ENCODE data around the gene DGKG.

Gene DGKG

DNA sequence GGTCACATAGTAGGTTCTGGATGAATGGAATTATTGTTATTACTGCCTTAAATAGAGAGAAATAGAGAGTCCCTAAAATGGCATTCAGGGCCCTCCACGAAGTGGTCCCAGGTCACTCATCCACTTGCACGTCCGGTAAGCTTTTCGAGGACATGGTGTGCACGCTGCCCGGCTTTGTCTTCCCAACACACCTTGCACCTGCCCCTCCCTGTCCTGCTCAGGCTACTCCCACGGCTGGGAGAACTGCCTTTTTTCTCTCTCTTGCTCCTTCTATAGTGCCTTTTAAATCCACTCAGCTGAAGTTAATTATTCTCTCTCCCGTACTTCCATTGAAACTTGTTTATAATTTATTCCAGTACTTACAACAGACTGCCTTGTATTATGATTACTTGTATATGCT lies 5.6 kb upstream of the DGKG start:
- no peak for DNase-seq

DNA sequence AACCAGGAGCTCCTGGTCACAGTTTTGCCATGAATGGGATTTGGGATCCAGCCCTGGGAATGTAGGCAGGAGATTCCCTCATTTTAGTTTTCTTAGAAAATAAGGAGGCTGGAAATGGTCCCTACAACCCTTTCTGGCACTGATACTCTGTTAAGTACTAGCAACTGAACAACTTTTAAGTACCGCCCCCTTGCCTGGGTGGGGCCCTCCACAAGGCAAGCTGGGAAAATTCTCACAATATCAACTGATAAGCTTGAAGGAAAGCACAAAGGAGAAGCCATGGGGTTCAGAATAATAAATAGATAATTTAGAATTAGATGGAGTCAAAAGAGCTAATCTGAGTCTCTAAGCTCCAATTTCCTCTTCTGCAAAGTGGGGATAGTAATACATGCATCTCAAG lies 4.2 kb upstream of the DGKG start:
- no peak for DNase-seq

DNA sequence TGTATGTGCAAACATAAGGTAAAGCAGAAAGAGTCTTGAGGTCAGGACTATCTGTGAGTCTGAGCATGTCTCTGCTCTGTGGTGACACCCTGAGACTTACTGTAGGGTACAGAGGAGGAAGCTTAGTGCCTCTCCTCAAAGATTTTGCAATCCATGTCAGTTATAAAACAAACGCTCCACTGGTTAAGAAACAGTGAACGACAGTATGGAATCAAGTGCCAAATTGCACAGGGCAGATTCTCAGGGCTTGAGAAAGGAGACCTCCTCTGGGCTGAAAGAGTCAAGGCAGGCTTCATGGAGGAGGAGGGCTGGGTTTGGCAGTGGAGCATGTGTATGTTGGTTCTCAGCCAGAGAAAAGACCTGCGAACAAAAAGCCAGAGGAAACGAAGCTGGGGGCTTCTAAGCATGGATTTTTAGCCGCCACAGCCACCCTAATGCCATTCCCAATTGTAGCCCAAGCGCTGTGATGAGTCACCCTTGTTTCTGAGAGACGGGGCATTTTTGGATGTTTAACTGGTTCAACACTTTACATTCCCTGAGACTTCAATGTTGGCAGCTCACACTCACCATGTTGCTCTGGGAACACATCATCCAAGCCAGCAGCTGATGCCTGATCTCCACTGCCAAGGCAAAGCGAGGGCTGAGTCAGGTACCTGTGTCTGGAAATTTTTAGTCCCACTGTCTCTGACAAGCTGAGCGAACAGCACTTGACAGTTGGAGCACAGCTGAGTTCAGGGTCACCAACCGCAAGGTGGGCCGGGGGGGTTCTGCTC lies 3.4 kb upstream of the DGKG start:
- no peak for DNase-seq

DNA sequence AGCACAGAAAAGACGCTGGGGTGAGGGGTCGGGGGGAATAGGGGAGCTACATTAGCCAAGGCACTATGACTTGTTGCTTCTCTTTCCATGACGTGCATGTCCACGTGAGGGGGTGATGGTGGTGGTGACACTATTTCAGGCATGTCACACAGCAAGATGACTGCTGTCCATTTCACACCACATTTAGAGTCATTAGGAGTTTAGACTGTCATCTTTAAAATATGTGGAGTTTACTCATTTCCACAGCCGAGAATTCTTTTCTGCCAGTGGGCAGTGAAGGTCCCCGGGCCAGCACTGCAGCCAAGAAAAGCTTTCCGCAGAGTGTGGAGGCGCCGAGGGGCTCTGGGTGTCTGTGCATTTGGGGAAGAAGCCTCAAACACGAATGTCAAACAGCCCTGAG lies 954 bp upstream of the DGKG start:
- no peak for DNase-seq

DNA sequence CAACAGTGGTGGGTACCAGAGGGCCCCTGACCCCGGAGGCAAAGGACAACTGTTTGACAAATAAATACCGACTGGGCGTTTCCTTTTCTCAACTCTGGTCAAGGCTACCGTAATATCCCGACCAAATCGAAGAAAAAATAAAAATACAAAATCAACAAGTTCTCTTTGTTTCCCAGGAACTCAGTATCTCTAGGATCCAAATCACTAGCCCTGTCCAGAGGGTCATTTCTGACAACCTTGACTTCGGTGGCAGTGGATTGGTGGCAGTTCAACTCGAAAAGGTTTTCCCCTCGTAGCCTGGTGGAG lies 456 bp upstream of the DGKG start:
- DNase-seq: no peak

DNA sequence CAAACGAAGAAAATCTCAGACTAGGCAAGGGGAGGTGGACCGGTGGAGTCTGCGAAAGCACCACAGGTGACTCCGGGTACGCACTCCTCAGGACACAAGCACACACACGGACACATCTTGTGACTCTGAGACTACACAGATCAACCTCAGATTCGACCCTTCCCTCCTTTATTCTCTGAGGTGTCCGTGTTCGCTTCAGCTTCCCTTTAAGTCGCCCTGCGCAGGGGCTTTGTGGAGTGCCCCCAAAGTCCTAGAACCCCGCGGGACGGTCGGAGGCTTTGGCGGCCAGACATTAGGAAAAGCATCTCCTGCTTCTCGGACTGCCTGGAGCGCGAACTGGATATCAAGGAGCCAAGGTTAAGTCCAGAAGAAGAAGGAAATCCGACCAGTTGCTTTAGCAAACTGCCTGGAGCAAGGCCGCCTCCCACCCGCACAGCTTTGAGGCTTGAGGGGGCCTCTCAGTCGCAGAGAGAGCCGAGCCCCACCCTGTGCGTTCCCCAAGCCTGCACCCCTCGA lies 730 bp downstream of the DGKG start:
- no peak for DNase-seq

DNA sequence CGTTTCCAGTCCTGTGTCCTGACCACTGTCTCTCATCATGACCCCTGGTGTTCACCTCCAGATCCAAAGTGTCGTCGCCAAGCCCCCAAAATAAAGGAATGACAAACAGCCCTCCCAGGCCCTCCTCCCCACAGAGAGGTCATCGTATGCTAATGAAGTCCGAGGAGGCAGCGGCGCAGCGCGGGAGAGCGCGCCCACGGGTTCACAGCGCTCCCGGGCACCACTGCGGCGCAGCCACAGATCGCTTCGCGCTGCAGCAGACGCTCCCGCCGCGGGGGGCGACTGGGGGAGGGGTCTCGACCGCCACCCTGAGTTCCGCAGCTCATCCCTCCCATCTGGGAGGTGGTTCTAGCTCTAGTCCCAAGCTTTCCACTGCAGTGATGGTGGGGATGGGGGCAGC lies 1.3 kb downstream of the DGKG start:
- no peak for DNase-seq

DNA sequence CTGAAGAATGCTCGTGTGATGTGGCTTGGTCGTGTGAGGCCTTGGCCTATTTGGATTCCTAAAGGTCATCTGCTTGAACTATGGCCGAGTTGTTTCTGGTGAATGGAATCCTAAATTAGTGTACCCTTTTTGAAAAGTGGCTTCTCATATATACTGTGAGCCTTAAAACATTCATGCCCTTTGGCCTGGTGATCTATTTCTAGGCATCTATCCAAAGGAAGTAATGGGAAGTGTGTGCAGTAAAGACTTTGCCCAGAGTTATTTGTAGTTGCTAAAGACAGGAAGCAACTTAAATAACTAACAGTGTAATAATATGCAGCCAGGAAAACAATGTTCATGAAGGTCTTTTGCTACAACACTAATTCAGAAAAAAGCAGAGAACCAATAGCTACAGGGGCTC lies 3.0 kb downstream of the DGKG start:
- DNase-seq: no peak

DNA sequence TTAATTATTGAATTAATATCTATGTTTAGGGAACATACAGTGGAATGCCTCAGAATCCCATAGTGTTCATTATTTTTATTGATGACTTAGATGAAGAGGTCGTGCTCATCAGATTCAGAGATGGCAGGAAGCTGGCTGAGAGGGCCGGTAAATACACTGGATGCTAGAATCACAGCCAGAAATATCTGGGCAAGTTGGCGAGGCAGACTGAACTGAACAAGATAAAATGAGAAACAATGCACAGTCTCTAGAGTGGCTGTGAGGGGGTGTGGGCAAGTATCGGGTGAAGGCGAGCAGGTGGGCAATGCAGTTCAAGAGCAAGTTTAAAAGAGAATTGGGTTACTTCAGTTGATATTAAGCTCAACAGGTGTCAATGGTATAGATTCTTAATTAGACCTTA lies 5.9 kb downstream of the DGKG start:
- no peak for DNase-seq

DNA sequence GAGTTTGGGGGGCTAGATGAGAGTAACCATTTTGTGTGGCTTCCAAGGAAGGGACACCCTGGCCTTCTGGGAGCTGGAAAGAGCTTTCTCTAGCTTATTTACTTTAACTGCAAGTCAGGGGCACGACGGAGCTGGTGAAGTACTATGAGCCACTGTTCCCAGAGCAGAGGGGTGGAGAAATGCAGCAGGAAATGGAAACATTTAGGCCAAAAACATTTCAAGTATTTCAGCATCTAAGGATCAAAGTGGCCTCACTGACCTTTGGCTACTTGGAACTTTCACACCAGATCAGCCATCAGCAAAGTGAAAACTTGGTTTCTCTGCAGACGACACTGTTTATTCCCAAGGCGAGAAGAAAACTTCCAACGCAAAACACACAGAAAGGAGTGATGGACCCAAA lies 7.9 kb downstream of the DGKG start:
- DNase-seq: no peak

DNA sequence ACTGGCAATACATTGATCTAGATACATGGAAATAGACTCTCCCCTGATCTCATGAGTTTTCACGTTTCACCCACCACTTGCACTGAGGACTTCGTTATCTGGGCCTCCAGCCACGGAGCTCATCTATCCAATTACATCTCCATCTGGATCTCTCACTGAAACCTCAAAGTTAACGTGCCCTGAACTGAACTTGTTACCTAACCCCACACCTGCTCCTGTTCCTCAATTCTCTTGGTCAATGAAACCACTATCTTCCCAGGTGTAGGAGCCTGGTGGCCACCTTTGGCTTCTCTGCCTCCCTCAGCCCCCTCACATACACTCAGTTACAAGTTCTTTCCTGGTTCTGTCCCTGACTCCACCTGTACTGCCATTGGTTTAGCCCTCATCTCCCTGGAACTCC lies 9.7 kb downstream of the DGKG start:
- no peak for DNase-seq

DNA sequence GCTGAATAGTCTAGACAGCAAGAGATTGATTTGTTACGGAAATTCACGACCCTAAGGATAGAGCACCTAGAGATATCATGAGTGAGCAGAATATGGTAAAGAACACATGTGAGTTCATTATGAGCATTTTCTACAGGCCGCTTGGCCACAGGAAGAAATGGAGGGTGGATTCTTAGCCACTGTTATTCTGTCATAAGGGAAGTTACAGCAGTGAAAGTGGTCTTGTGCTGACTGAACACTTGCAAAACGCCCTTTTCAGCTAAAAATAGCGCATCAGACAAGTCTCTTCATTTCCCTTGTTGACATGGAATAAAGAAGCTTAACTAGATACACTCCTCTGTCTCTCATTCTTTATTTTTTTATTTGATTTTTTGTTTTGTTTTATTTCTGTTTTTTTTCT lies 19.8 kb downstream of the DGKG start:
- no peak for DNase-seq

DNA sequence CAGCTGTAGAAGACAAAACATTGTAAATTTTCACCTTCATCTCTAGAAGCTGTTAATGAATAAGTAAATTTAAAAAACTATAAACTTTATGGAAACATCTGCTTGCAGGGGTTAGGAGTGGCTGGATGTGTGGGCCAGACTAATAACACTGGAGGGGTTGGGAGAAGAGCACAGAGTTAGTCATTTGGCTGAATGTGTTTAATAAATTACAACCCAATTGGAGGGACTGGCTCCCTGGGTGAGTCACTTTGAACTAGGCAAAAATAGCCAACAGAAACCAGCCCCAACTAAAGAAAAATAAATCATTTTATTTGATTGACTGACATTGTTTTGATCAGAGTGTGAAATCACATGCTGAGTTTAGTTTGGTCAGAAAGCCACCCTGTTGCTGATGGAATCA lies 21.8 kb downstream of the DGKG start:
- DNase-seq: no peak

DNA sequence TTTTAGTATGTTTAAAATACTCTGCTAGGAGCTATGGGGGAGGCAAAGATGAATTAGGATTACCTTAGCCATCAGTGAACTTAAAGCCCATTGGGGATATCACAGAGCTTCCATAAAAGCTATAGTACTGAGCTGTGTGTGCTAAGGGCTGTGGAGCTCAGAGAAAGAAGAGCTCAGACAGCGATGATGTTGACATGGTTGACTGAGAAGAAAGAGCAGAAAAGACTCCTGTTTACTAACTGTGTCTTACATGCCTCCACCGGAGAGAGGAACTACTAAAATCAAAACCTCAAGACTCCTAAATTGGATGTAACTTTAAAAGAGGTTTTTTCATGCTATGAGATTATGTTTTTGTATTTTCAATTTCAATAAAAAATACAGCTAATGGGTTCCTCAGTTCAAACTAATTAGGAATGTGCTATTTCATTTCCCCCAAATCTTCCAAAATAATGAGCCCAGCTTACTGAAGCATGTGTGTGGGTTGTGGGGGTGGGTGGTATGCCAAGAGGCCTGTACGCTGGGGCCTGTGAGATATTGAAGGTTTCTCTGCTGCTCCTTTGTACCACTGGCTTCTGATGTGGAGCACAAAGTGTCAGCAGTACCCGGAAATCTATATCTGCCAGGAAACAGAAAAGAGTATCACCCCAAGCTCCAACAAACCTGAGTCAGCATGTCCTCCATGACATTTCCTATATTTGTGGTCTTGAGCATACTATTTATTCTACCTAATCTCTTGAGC lies 22.7 kb downstream of the DGKG start:
- DNase-seq: no peak

DNA sequence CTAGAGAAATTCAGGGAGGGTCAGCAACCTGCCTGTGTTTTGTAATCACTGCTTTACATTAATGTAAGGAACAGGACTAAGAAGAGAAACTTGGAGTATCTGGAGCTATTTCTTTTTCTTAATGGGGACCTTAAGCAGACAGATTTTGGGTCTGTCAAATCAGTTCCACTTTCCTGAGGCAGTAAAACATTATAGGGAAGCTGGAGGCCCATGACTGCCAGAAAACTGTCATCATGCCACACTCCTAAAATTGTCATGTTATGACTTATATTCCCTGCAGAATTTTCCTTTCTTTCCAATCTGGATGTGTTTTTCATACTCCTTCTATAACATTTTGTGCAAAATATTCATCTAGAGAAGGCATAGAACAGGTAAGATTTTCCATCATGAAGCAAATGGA lies 28.8 kb downstream of the DGKG start:
- DNase-seq: no peak

DNA sequence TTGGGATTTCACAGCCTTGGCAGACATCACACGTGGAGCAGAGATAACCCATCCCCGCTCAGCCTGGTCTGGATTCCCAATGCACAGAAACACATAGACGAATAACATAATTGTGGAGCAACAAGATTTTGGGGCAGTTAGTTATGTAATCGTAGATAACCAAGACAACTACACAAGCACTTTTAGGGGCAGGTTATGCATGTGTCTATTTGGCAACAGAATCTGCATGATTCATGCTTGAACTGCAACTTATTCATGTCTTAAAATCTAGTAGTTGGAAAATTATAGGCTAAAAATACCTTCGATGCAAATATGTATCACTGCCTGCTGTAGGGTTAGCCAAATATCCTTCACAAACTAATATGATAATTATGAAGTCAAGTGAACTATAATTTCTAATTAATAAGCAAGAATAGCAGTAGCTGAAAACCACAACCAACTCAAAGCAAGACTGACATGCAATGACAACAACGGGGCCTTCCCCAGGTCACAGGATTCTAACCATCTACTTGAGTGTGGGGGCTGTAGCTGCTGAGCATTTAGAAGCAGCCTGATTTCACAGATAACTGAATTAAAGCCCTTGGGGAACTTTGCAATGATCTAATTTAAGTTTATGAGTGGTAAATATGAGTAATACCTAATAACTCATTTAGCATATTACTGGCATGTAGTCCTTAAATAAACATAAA lies 31.1 kb downstream of the DGKG start:
- DNase-seq: no peak

DNA sequence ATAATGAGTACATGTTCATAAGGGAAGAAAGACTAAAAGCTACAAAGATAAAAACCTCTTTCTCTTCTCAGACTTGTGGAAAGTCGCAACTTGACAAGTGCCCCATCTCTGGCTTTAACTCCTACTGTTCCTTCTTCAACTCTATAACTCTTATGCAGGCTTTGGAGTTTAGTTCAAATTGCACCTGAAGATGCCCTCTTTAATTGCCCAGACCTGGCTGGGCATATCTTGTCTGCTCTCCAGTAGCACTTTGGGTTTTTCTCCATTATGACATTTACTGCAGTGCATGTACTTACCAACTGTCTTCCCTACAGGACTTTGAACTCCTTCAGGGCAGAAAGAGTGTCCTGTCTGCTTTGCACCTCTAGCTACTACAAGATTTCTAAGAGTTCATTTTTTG lies 32.4 kb downstream of the DGKG start:
- DNase-seq: no peak

DNA sequence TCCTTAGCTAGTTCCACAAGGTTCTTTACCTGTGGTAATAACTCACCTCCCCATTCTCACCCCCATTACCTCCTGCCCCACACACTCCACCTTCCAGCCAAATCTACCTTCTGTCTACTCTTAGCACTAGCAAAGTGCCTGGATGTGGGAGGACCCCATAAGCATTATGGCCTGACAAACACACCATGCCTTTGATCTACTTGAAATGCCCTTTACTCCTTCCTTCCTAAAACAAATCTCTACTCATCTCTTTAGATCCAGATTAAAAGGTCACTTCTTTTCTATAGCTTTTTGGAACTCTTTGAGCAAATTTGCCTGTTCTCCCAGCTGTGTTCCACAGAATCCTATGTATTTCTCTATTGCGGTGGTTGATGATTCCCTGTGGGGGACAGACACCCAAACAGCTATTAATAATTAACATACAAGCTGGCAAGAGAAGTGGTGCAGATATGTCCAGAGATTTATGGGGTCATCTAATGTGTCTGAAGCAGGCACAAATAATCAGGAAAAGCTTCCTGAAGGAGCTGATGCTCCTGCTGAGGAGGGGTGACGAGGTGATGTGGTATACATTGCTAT lies 34.0 kb downstream of the DGKG start:
- no peak for DNase-seq

DNA sequence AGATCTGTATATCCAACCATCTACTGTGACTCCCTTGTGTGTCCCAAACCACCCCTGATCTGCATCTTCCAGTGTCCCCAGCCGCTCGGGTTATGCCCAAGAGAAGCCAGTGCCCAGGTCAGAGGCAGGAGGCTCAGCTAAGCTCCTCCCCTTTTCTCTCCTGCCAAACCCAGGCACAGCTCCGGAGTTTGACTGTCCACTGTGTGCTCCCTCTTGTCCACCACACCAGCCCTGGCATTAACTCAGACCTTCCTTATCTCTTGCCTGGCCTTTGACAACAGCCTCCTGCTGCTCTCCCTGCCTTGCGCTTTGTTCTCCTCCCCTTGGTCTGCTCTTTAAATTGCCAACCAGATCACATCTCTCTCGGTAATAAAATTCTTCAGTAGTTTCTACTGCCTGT lies 39.3 kb downstream of the DGKG start:
- no peak for DNase-seq

DNA sequence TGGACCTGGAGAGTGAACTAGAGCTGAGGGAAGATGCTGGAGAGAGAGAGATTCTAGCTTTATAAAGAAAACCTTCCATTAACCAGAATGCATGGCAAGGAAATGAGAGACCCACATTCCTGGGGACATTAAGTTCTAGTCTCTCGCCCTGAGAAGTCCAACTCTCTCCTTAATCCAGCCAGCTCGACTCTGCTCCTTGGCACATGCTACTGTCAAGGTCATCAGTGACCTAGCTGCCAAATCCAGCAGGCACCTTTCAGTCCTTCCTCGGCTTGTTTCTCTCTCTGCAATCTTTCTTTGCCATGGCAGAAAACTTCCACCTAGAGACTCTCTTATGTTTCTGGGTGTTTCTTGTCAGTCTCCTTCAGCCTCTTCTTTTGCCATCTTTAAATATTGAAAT lies 40.3 kb downstream of the DGKG start:
- no peak for DNase-seq

DNA sequence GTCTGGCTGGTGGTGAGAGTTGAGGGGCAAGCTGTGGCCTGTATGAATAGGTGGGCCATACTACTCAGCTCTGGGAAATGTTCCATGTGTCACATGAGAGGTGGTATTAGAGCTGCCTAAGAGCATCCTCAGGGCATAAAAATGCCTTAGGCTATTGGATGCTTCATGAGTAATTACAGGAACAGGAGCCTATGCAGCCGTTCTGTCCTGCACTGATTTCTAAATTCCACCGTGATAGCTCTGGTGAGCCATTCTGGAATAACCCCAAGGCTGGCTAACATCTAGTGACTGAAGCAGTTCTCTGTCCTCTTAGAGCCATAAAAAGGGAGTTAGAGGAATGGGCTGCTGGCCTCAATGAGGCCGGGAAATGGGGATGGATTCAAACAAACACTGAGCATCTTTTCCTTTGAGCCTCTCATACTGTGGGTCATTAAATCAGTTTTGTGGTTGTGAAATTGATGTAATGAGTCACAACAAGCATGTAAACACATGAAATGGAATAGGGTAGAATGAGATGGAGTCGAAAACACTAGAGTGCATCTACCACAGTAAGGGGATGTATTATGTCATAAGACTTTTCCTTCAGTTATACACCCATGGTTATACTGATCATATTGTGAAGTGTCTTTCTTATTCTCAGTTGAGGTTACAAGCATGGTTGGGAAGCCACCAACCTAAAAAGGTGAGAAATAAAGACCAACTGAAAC lies 41.0 kb downstream of the DGKG start:
- no peak for DNase-seq

DNA sequence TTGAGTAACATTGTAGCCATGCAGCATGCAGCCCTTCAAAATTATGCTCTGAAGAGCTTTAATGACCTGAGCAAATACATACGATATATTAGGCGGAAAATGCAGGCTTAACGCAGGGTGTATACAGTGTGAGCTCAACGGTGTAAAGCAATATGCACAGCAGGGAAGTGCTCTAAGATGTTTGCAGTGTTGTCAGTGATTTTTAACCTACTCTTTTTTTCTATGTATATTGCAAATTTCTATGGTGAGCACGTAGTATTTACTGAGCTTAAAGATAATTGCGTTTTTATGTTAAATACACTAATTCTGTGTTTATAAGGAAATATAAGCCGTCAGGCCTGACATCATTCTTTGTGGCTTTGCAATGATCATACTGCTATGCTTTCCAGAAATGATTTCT lies 42.1 kb downstream of the DGKG start:
- DNase-seq: no peak

DNA sequence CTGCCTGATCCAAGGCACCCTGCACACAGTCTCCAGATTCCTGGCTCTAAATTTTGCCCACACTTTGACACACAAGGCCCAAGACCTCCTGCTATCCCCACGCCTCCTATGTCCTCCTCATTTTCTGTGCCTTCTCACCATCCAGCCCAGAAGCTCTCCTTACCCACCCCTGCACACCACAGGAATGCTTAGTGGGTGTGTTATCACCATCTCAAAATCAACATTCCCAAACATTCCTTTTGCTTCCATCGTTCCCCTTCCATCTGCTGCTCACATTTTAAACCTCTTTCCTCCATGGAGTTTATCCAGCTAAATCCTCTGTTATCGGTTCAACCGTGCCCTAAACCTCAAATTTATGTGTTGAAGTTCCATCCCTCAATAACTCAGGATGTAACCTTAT lies 43.9 kb downstream of the DGKG start:
- no peak for DNase-seq

Measured in activated naive CD4-positive, alpha-beta T cell treated with Interleukin-2 at 50 U/mL for 16 hours (primary cell).